ENCODE results near the gene RIC3.

RIC3 gene

DNA sequence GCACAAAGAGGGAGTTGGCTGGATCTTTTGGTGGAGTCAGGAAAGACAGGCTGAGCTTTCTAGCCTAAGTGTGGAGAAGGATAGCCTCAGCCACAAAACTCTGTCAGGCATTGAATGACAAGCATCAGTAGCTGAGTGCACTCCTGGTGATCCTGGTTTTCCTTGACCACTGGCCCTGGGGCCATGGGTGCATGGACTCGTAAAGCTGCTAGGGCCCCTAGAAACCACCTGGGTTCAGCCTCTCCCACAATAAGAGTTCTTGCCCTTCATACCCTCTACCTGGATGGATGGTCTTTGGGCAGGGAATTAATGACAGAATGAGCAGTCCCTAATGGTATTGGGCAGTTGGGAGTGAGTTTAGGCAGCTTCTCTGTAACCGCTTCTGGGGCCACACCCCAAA lies 64.9 kb downstream of the RIC3 start:
- Histone ChIP-seq H3K9ac (ENCODE audit: low read depth, low read length) (no peak overlapping the region), H3K4me1 (ENCODE audit: insufficient read depth, low read length) (no peaks in the 10 kb centered on the region), H3K36me3 (ENCODE audit: insufficient read depth, low read length) (peaks cover 15% of the 10 kb centered on the region), H3K9me3 (ENCODE audit: control insufficient read depth, insufficient read depth, low read length) (no peaks in the 10 kb centered on the region)

DNA sequence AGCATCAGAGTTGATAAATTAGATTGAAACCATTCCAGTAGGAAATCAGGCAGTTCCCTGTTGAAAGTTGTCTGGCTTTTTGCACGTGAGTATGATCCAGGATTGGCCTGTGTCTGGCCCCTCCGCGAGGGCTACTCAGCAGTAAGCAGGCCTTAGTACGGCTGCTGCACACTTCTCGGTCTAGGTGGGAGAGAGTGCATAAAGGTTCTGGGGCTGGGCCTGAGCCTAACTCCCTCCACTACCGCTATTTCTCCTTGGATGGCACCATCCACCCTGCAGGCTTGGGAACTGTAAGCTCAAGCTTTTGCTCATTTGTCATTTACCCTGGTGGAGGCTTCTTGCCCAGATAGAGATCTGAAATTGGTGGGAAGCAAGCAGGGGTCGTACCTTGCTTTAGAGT lies 65.9 kb downstream of the RIC3 start:
- no peak overlapping the region for H3K9ac ChIP-seq (ENCODE audit: low read depth, low read length)
- peaks cover 15% of the 10 kb centered on the region for H3K36me3 ChIP-seq (ENCODE audit: insufficient read depth, low read length)
- H3K4me1 ChIP-seq (ENCODE audit: insufficient read depth, low read length), result no peaks in the 10 kb centered on the region
- H3K9me3 ChIP-seq (ENCODE audit: control insufficient read depth, insufficient read depth, low read length), result no peaks in the 10 kb centered on the region

DNA sequence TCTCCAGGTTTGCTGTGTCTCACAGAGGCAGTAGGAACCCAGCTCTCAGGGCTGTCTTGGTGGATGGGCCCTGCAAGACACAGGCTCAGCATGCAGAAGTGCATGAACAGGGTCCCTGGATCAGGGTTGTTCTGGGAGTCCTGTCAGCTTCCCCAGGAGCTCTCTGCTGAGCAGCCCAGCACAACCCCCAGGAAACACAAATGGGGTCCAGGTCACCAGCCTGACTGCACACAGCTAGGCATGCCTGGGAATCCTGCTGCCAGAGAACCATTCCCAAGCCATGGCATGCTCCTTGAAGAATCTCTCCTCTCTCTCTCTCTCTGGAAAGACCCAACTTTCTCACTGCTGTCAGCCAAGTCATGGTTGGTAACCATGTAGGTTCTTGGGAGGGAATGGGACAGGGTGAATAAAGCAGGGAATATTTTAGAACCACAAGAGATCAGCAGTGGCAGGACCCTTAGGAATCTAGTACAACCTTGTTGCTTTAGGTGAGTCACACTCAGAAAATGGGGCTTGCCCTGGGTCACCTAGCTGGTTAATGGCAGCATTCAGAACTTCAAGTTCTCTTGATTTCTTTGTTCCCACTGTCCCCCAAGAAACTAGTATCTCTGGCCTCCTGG lies 66.4 kb downstream of the RIC3 start:
- peaks cover 15% of the 10 kb centered on the region for H3K36me3 ChIP-seq (ENCODE audit: insufficient read depth, low read length)
- H3K4me1 ChIP-seq (ENCODE audit: insufficient read depth, low read length), result no peaks in the 10 kb centered on the region
- H3K9ac ChIP-seq (ENCODE audit: low read depth, low read length), result no peak overlapping the region
- H3K9me3 ChIP-seq (ENCODE audit: control insufficient read depth, insufficient read depth, low read length), result no peaks in the 10 kb centered on the region

DNA sequence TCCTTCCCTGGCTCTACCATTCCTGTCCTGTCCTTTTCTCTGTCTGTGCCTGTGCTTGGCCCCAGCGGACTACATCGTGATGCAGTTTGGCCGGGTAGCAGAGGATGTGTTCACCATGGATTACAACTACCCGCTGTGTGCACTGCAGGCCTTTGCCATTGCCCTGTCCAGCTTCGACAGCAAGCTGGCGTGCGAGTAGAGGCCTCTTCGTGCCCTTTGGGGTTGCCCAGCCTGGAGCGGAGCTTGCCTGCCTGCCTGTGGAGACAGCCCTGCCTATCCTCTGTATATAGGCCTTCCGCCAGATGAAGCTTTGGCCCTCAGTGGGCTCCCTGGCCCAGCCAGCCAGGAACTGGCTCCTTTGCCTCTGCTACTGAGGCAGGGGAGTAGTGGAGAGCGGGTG lies 67.4 kb downstream of the RIC3 start:
- Histone ChIP-seq H3K4me1 (ENCODE audit: insufficient read depth, low read length) (no peaks in the 10 kb centered on the region), H3K36me3 (ENCODE audit: insufficient read depth, low read length) (peaks cover 14% of the 10 kb centered on the region), H3K9me3 (ENCODE audit: control insufficient read depth, insufficient read depth, low read length) (no peaks in the 10 kb centered on the region), H3K9ac (ENCODE audit: low read depth, low read length) (no peak overlapping the region)

DNA sequence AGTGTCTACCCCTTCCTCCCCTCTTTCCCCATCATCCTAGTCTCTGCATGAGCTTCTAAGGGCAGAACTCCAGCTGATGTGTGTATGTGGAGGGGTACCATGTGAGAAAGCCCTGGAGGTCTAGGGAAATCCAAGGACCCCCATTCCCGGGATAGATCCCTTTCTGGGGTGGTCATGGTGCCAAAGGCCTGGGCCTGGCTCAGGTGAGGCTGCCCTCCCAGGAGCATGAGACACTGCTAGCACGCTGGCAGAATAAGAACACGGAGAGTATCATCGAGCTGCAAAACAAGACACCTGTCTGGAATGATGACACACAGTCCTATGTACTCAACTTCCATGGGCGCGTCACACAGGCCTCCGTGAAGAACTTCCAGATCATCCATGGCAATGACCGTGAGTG lies 68.2 kb downstream of the RIC3 start:
- Histone ChIP-seq H3K9me3 (ENCODE audit: control insufficient read depth, insufficient read depth, low read length) (no peaks in the 10 kb centered on the region), H3K9ac (ENCODE audit: low read depth, low read length) (no peak overlapping the region), H3K4me1 (ENCODE audit: insufficient read depth, low read length) (no peaks in the 10 kb centered on the region), H3K36me3 (ENCODE audit: insufficient read depth, low read length) (peaks cover 11% of the 10 kb centered on the region)

DNA sequence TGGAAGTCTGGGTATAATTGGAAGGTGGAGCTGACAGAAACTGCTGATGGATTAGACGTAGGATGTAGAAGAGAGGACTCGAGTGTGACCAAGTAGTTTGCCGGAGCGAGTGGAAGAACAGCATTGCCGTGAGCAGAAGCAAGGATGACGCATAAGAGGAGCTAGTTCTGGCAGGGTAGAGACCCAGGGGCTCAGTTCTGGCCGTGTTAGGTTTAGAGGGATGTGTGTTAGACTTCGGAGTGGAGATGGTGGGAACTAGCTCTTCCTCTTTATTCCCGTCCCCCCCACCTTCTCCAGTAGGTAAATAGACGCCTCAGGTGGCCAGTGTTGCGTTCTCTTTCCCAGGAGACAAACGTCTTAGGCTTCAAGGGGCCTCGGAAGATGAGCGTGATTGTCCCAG lies 68.7 kb downstream of the RIC3 start:
- Histone ChIP-seq H3K9ac (ENCODE audit: low read depth, low read length) (no peak overlapping the region), H3K4me1 (ENCODE audit: insufficient read depth, low read length) (no peaks in the 10 kb centered on the region), H3K36me3 (ENCODE audit: insufficient read depth, low read length) (peaks cover 7% of the 10 kb centered on the region), H3K9me3 (ENCODE audit: control insufficient read depth, insufficient read depth, low read length) (no peaks in the 10 kb centered on the region)

DNA sequence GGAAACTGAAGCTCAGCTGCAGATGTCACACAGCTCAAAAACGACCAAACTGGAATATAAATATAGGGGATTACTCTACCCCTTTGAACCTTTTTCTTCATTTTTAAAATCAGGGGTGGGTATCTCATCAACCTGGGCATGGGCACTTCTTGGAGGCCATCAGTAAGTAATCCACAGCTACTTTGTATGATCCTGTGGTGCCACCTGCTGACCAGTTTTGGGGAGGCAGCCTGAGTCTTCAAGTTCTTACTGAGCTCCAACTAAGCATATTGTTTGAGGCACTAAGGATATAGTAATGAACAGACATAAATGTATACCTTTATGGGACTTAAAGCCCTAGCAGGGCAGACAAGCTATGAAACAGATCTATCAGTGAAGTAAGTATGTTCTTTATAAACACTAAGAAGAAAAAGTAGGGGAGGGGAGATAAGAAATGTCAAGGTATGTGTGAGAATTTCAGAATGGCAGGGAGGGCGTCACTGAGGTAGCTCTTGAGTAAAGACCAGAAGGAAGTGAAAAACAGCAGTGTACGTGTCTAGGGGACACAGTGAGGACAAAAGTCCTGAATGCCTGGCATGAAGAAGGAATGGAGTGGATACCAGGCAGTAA lies 69.4 kb downstream of the RIC3 start:
- peaks cover 7% of the 10 kb centered on the region for H3K36me3 ChIP-seq (ENCODE audit: insufficient read depth, low read length)
- H3K4me1 ChIP-seq (ENCODE audit: insufficient read depth, low read length), result no peaks in the 10 kb centered on the region
- no peak overlapping the region for H3K9ac ChIP-seq (ENCODE audit: low read depth, low read length)
- no peaks in the 10 kb centered on the region for H3K9me3 ChIP-seq (ENCODE audit: control insufficient read depth, insufficient read depth, low read length)

DNA sequence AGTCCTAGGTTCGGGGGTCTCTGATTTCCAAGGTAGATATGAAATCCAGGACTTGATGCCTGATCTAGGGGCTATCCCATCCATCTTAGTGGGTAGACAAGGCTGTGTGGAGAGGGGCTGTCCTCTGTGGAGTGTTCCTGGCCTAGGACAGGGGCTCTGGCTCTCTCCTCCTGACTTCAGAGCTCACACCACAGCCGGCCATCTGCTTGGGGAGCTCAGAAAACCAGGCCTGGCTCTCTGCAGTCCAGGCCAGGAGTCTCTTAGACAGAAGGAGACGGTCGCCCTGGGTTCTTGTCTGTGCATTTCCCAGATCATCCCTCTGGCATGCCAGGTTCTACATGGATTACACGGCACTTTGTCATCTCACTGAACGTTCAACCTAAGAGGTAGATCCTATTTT lies 69.9 kb downstream of the RIC3 start:
- no peaks in the 10 kb centered on the region for H3K9me3 ChIP-seq (ENCODE audit: control insufficient read depth, insufficient read depth, low read length)

DNA sequence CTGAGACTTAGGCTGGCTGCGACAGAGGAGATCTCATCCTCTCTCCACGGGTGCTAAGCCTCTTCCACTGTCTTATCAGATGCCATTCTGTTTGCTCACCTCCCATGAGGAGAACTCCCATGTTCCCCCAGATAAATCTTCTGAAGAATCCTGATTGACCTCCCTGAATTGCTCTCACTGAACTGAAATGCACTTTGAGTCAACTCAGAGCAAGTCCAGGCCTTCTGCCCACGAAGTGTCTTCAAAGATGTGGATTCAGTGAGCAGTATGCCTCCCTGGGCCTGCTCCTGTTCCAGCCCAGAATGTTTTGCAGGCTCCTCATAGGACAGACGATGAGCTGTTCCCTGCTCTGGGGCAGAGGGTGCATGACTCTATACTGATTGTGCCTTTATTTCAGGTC lies 70.5 kb downstream of the RIC3 start:
- H3K4me1 ChIP-seq (ENCODE audit: insufficient read depth, low read length), result no peaks in the 10 kb centered on the region
- no peak overlapping the region for H3K9ac ChIP-seq (ENCODE audit: low read depth, low read length)
- peaks cover 3% of the 10 kb centered on the region for H3K36me3 ChIP-seq (ENCODE audit: insufficient read depth, low read length)
- H3K9me3 ChIP-seq (ENCODE audit: control insufficient read depth, insufficient read depth, low read length), result no peaks in the 10 kb centered on the region

More for the DNA sequence above, 69.9 kb downstream of the RIC3 start:
- no peak overlapping the region for H3K9ac ChIP-seq (ENCODE audit: low read depth, low read length)
- H3K4me1 ChIP-seq (ENCODE audit: insufficient read depth, low read length), result no peaks in the 10 kb centered on the region
- peaks cover 7% of the 10 kb centered on the region for H3K36me3 ChIP-seq (ENCODE audit: insufficient read depth, low read length)

DNA sequence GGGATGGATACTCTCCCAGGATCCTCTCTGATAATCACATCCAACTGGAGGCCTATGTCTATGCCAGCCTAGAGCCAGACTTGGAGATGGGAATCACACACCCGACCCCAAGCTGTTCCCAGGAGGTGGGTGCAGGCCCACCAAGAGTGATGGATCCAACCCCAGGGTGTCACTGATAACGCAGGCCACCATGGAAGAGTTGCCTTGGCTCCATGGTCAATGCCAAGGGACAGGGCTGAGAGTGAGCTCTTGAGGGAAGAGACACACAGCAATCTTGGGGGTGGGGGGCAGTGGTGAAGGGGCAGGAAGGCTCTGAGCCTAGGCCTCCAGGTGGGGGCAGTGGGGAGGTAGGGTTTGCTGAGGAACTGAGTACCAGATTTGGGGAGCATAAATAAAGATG lies 70.9 kb downstream of the RIC3 start:
- H3K9ac ChIP-seq (ENCODE audit: low read depth, low read length), result no peak overlapping the region
- H3K36me3 ChIP-seq (ENCODE audit: insufficient read depth, low read length), result peaks cover 3% of the 10 kb centered on the region
- H3K9me3 ChIP-seq (ENCODE audit: control insufficient read depth, insufficient read depth, low read length), result no peaks in the 10 kb centered on the region
- H3K4me1 ChIP-seq (ENCODE audit: insufficient read depth, low read length), result no peaks in the 10 kb centered on the region

DNA sequence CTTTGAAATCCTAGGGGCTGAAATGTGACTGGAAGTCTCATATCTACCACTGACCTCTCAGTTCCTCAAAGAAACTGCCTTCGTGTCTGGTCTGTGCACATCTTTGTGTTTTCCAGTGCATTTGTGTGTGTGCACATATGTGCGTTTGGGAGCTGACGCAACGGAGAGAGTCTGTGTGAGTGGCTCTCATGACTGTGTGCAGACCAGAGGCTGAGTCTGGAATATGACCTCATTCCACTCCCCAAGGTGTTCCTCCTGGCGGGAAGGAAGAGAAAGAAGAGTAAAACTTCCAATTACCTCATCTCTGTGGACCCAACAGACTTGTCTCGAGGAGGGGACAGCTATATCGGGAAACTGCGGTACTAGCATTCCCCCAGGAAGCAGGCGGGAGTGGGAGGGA lies 71.4 kb downstream of the RIC3 start:
- no peaks in the 10 kb centered on the region for H3K9me3 ChIP-seq (ENCODE audit: control insufficient read depth, insufficient read depth, low read length)
- H3K36me3 ChIP-seq (ENCODE audit: insufficient read depth, low read length), result peaks cover 3% of the 10 kb centered on the region
- no peaks in the 10 kb centered on the region for H3K4me1 ChIP-seq (ENCODE audit: insufficient read depth, low read length)
- H3K9ac ChIP-seq (ENCODE audit: low read depth, low read length), result no peak overlapping the region

DNA sequence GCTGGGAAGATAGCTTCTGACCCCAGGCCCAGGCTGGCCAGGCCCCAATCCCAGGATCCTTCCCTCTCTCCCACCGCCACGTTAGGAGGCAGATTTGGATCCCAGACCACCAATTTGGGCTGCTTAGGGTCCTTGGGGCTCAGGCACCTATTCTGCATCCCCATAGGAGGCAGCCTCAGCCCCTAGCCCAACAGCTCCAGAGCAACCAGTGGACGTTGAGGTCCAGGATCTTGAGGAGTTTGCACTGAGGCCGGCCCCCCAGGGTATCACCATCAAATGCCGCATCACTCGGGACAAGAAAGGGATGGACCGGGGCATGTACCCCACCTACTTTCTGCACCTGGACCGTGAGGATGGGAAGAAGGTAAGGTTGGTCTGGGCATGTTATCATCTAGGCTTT lies 71.8 kb downstream of the RIC3 start:
- no peaks in the 10 kb centered on the region for H3K4me1 ChIP-seq (ENCODE audit: insufficient read depth, low read length)
- H3K36me3 ChIP-seq (ENCODE audit: insufficient read depth, low read length), result peaks cover 3% of the 10 kb centered on the region
- H3K9me3 ChIP-seq (ENCODE audit: control insufficient read depth, insufficient read depth, low read length), result no peaks in the 10 kb centered on the region
- no peak overlapping the region for H3K9ac ChIP-seq (ENCODE audit: low read depth, low read length)

DNA sequence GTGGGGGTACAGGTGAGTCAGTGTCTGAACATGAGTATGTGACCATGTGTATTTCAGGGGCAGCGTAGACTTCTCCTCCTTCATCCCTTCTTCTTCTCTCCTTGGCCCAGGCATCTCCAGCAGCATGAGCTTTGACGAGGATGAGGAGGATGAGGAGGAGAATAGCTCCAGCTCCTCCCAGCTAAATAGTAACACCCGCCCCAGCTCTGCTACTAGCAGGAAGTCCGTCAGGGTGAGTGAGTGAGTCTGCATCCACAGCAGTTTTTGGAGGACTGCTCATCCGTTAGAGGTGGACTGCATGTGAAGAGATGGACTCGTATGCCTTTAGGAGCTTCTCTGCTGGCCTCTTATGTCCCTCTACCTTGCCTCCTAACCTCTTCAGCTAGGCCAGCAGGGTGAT lies 72.2 kb downstream of the RIC3 start:
- H3K4me1 ChIP-seq (ENCODE audit: insufficient read depth, low read length), result no peaks in the 10 kb centered on the region
- no peaks in the 10 kb centered on the region for H3K9me3 ChIP-seq (ENCODE audit: control insufficient read depth, insufficient read depth, low read length)
- H3K36me3 ChIP-seq (ENCODE audit: insufficient read depth, low read length), result no peaks in the 10 kb centered on the region; the same call in none of the 2 replicates
- H3K9ac ChIP-seq (ENCODE audit: low read depth, low read length), result no peak overlapping the region

DNA sequence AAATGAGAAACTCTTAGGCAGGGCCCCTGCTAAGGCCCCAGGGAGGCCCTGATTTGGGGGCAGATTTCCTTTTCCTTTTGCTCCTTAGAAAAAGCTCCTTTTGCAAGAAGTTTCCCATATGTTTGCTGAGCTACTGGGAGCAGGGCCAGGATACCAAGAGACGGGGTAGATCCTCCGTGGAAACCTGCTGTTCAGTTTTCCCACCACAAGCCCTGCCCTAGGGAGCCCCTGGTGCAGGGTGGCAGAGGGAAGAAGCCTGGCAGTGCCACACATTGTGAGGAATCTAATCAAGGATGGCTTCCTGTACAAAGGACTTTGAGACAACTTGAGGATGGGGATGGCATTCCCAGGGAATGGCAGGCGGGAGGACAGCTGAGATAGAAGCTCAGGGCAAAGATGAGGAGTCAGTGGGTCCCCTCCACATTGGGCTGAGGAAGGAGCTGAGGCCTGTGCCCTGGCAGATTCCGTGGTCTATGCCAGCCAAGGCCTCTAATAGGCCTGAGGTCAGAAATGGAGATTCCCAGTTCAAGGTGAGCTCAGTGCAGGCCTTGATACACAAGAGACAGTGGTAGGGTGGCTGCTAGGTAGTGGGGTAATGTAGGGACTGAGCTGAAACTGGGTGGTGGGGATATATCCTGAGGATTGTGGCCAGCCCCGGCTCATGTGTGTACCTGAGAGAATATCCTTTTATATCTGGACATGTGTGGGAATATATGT lies 72.9 kb downstream of the RIC3 start:
- Histone ChIP-seq H3K9ac (ENCODE audit: low read depth, low read length) (no peak overlapping the region), H3K9me3 (ENCODE audit: control insufficient read depth, insufficient read depth, low read length) (no peaks in the 10 kb centered on the region), H3K36me3 (ENCODE audit: insufficient read depth, low read length) (no peaks in the 10 kb centered on the region; the same call in none of the 2 replicates), H3K4me1 (ENCODE audit: insufficient read depth, low read length) (no peaks in the 10 kb centered on the region)

DNA sequence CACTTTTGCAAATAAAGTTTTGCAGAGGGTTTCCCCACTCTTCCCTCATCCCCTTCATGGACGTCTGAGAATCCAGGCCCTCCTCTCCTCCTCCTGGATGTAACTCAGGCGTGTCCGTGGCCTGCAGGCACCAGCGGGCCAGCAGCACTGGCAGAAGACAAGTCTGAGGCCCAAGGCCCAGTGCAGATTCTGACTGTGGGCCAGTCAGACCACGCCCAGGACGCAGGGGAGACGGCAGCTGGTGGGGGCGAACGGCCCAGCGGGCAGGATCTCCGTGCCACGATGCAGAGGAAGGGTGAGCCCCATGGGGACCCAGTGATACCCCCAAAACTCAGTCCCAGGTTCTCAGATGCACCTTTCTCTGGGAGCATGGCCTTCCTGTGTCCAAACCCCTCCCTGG lies 73.5 kb downstream of the RIC3 start:
- no peaks in the 10 kb centered on the region for H3K9me3 ChIP-seq (ENCODE audit: control insufficient read depth, insufficient read depth, low read length)
- H3K36me3 ChIP-seq (ENCODE audit: insufficient read depth, low read length), result no peaks in the 10 kb centered on the region; the same call in none of the 2 replicates
- H3K9ac ChIP-seq (ENCODE audit: low read depth, low read length), result no peak overlapping the region
- H3K4me1 ChIP-seq (ENCODE audit: insufficient read depth, low read length), result no peaks in the 10 kb centered on the region
